ELF-1 (cell line): ENCODE measurements around the gene P2RY14.

Experiments used
- DNase-seq: peaks from one replicate; pipeline ENCODE4 v3.0.0-alpha.2; 2016; ENCODE audit warnings: low read depth, low spot score

Gene P2RY14

DNA sequence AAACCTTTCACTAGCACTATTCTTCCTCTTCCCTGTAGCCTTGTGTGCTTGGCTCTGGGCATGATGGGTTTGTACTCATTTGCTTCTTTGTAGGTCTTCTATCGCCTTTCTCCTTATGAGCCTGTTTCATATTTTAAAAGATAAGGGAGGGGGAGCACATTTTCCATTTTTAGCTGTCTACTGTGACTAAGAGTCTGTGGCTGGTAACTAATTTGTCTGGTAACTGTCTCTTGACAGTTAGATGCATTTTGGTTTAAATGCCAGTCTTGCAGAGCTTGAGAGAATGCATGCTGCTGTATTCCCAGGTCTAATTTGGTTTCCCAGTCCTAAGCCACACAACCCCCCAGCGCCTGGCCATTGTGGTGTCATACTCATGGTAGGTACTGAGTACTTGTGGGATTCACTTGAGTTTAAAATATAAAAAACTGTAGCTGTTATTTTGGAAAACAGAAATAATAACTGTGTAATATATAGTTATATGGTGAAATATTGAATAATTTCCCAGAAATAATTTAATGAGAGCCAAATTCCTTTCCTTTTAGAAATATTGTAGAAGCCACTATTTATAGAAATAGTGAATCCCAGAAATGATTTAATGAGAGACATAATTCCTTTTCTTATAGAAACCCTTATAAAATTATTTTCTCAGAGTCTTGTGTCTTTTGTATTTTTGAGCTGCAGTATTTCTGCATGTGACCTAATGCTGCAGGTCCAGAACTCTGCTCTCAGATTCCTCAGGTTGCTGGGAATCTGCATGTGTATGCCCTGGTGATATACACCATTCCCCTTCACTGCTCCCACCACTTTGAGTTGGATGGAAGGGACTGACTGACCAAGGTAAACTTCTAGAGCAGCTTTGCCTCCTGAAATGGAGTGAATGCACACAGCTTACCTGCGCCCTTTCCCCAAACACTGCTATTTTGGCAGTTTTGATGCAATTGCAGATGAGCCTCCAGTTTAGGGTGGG lies 61.4 kb downstream of the P2RY14 start:
- no peak for DNase-seq

DNA sequence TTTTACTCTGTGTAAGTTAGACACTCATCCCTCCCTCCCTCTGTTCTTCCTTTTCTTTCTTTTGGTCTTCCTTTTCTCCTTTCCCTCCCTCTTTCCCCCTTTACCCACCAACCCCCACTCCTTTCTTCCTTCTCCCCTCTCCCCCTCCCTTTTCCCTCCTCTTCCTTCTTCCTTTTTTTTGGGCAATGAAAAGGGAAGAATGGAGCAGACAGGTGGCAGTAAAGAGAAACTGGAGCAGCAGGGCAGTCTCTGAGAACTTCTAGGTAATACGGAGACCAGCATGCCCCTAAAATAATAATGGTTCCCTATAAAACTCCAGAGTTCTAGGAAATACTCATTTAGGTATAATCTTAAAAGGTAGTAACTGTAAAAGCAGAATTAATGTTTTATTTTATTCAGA lies 63.9 kb downstream of the P2RY14 start:
- DNase-seq, result no peak

DNA sequence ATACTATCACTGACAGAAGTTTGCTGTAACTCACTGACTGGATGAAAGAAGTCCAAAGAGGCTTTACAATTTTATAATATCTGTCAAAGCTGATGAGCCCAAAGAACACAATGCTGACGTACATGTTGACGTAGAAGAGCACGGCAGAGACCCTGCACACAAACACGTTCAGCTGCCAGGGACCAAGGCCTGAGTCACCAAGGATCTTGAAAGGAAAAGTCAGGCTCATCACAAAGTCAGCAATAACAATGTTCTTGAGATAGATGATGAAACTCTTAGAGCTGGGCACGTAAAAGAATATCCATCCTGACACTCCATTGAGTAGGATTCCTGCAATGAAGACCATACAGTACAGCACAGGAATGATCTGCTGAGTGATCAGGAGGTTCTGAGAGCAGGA lies 64.5 kb downstream of the P2RY14 start:
- no peak for DNase-seq

DNA sequence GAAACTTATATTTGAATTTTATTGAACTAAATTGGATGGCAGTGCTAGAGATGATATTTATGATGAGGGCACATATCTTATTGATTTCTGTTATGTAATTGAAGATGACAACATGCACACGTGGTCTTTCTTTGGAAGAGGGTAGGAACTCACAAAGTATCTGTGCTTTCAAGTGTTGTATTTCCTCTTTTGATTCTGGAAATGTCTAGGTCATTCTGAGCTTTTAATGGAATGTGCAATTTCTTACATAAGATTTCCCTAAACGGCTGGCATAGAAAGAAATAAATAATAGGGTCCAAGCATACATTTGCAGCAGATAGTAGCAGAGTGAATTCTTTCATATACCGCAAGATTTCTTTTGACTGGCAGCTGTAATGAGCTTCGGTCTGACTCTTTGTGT lies 65.2 kb downstream of the P2RY14 start:
- no peak for DNase-seq

DNA sequence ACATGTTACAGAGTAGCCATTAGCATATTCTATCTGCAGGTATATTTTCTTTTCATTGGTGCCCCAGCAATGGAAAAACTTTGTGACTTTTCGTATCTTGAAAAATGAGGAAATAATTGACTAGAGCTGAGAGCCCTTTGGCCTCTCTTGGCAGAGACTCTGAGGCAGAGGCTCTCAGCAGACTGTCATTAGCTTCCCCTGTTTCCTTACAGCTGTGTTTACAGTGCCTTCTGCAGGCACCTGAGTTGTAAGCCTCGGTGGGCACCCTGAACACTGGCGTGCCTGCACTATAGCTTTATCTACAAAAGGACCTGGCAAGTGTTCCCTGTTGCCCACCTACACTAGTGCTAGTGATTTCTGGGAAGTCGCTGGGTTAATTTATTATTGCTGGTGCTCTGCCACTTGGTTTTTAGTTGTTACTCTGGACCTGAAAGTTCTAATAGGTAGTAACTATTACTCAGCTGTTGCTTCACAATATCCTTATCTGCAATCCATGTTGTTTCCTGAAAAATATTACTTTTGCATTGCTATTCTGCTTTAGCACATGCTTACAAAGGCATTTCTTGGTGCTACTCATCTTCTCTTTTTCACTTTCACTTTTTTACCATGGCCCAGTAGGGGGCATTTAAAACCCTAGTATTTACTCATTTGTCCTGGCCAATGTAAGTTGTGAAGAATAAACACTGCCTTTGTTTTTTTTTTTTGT lies 67.5 kb downstream of the P2RY14 start:
- no peak for DNase-seq

DNA sequence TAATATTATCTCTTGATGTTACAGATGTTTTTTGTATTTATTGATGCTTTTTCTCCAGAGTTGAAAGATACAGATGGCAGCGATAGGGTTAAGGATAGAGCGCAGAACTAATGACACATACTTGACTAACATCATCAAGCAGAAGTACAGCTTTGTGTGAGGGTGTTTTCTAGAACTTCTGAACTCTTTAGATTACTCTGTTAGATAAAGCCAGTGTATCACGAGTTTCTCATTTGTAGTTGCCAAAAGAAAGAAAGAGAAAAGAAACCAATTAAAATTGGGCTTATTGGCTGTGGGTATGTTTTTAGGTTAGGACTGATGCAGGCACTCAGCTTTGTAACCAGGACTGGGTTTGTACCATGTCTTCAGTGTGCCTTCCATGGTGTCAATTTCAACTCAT lies 68.7 kb downstream of the P2RY14 start:
- DNase-seq, result no peak

DNA sequence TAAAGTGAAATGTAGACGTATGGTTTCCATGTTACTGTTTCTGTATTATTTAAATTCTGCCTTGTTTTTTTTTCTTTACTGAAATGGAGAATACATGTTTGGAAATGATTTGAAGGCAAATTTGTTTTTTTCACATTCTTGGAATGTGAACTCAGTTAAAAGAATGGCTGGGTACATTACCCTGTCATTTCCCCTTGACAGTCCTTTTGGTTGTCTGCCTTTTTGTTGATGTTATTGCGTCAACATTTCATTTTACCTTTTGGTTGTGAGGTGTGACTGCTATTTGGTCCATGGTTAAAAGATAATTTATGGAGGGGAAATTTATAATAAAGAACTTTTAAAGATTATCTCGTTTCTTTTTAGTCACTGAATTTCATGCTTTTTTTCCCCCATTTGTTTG lies 72.1 kb downstream of the P2RY14 start:
- no peak for DNase-seq

DNA sequence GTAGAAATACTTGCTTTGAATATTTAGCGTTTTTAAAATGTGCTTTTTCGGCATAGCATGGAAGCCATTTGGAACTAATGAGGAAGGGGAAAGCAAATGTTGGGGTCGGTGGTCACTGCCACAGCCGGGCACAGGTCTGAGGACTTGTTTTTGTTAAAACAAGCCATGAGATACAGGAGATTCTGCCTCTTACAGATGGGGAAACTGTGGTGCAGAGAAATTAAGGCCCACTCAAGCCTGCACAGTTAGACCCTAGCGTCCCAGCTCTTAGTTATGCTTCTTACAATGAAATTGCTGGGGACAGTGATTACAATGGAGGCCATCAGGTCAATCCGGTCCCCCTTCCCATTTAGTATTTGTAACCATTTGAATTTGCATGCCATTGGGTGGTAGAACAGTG lies 72.9 kb downstream of the P2RY14 start:
- no peak for DNase-seq

DNA sequence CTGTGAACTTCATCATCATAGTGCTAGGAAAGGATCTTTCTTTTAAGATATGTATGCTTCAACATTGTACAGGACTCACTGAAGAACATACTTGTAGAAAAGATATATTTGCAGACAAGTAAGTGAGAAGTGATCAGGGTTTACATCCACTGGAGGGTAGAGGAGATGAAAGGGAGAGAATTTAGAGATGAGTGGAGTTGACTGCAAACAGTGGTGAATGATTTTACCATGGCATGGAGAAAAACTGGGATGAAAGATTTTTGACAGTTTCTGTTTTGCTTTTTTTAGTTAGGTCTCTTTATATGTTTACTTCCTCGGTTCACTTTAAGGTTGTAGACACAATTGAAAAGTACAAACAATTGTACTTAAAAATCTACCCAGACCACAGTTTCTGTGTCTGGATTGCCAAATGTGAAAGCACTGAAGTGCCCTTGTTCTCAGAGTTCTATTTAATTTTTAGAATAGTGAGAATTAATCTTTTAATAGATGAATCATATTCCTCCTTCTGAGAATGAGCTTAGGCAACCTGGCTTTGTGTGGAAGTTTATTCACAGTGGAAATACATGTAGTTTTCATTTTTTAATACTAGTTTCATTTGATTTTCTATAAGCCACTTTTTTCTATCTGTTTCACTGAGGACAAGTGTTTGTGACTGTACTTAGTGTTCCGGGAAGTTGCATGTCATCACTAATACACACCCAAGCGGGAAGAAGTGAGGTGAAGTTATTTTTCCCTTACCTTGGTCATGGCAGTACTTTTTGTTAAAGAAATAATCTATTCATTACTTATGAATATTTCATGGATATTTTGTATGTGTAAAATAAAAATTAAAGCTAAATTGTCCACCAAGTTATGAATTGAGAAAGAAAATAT lies 73.6 kb downstream of the P2RY14 start:
- no peak for DNase-seq

DNA sequence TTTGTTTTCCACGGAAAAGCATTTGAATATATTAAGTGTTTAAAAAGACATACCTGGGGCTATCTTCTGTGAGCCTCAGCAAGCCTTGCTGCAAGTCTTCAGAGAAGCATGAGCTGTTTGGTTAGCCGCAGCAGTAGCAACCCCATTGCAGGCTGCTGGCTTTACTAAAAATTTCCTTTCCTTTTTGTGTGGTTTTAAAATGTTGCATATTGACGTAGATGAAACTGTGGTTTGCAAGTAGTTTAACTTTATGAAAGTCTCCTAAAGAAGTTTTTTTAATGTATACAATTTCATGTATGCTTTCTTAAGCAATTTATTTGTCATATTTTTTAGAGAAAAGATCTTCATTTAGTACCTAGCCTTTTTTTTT lies 75.3 kb downstream of the P2RY14 start, which contains the start of gene GPR171:
Gene GPR171 (minus strand): TSS at position 166 of the 370 bp plus-strand sequence. CDS start 3,830 bp downstream, outside the sequence.
- no peak for DNase-seq

DNA sequence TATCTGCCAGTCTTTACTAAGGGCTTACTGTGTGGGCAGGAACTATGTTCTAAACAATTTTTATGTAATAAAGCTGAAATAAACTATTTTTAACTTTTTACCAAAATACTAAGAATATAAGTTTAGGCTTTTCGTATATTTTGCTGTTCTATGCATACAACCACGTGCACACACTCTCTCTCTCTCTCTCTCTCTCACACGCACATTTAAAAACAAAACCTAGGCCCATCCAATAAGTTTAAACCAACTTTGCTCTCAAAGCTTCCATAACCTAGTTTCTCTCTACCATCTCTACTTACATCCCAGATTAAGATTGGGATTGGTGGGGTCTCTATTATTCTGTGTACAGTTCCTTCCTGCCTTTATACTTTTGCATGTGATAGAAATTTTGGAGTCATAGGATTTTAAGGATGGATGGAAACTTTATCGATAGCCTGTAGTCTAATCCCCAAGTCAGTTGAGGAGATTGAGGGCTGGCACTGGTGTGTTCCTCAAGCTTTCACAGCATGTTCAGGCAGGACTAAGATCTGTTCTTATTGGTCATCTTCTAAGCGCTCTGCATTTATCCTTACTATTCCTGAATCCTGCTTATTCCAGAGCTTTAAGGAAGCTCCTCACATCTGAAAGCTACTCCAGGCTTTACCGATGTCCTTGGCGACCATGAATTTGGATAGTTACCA lies 77.2 kb downstream of the P2RY14 start:
- DNase-seq, result no peak

DNA sequence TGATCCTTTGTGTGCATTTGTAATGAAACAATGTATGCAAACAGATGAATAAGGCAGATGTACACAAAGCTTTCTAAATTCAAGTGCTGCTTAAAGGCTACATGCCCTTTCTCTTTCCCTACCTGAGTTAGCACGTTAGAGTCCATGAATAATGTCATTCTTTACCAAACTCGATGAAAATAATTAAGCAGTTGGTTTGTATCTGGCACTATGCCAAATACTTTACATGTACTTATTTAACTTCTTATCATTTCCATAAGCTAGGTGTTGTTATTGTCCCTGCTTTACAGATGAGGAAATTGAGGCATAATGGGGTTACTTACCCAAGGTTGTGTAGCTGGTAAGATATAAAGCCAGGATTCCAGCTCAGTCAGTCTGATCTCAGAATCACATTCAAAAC lies 77.8 kb downstream of the P2RY14 start:
- DNase-seq, result no peak

DNA sequence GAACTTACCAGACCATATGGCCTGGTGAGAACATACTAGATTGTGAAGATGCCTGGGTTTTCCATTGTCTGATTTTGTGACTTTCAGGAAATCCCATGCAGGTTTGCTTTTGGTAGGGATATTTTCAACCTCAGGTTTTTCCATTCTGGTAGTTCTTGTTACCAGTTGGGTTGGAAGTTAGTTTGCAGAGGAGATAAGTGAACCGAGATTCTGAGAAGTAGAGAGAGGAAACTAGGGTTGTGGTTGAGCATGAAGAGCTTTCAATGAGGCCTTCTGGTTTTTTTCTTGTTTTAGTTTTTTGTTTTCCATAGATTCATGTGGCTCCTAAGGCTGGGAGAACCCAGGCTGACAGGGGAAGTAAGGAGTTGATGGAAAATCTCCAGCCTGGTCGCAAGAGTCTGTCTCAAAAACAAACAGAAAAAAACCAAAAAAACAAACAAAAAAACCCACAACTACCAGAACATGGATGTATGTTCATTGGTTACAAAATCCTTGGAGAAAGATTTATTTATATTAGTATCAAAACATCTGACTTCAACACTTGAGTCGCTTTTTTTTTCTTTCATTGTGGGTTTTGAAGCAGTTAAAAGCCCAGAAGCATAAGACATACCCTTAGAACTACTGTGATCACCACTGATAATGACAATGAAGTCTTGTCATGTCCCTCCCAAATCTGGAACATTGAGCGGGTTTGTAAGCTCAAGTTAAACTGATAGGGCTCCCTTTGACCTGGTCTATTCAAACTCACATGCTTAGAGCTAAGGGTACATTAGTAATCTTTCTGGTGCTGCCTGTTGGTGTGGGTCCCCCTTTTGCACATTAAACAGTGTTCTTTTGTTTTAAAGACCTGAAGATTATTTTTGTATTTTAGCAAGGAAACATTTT lies 78.5 kb downstream of the P2RY14 start:
- no peak for DNase-seq

DNA sequence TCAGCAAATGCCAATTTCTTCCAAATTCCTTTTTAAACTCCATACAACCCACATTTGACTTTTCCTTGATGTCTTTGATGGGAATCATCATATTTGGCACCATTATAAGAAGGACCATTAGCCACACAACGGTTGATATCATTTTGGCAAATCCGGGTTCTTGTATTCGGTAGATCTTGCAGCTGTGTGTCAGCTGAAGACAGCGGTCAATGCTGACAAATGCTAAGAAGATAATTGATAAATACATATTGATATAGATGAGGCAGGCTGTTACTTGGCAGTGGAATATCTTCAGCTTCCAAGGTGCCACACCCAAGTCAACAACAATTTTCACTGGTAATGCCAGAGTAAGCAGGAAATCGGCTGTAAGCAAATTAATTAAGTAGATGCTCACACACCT lies 79.5 kb downstream of the P2RY14 start:
- no peak for DNase-seq

DNA sequence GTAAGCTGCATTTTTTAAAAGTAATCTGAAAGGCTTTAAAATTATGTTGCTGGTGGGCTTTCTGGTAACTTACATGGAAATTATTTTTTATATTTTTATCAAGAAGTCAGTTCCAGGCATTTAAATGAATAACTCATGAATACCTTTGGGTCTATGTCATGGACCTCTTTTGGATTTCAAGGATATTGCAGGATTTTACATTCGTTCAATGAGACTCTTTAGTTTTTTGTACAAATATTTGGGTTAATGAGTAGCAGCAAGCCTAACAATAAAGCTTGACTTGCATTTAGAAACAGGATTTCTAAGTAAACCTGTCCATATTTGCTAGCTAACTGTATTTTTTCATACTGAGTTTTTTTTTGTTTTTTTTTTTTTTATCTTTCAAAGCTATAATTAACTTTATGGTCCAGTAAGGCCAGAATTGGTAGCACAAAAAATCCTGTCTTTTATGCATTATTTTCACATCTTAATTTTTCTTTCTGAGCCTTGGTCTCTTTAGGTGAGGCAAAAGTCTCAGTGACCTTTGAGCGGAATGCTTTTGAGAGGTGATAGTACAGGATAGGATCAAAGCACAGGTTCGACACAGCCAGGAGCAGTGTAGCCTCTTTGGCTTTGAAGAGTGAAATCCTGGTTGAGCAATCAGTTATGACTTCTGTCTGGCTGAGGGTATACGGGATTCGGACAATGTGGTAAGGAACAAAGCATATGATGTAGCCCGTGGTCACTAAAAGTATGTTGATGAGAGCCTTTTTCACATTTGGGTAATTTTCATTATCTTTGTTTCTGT lies 80.2 kb downstream of the P2RY14 start:
- no peak for DNase-seq

DNA sequence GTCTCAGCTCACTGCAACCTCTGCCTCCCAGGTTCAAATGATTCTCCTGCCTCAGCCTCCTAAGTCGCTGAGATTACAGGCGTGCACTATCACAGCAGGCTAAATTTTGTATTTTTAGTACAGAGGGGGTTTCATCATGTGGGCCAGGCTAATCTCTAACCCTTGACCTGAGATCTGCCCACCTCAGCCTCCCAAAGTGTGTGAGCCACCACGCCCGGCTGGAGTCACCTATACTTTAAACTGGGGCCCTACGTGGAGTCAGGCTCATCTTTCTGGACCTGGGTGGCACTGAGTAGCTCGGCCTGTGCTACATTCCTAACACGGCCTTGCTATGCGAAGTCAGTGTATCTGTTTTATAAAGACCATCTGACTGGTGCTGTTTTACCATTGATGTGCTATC lies 81.1 kb downstream of the P2RY14 start:
- DNase-seq, result no peak

DNA sequence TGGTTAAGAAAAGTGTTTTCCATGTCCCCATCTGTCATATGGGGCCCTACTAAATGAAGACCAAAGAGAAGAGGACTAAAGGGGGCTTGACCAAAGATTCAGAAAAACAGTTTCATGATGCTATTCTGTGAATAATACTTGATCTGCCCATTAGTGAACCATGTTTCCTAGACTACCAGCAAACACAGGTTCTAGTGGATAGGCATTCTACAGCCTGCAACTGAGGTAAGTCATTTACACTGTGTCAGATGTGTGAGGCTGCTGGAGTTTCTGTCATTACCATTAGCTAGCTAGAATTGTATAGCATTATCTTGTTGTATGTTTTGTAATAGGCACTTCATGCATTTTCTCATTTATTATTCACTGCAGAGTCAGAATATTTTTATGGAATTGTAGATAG lies 81.9 kb downstream of the P2RY14 start:
- no peak for DNase-seq

DNA sequence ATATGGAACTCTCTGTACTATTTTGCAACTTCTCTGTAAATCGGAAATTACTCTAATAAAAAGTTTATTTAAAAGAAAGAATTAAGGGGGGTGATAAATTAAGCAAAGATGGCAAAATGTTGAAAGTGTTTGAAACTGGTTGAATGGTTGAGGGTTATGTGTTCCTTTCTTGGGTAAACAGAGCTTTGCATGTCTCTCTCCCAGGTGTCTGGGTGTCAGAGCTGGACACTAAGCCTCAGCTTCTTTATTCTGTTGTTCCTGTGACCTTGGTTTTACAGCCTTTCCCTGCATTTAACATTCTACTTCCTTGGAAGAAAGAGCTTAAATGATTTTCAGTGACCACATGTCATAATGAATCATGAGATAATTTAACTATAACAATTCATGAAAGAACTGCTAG lies 82.5 kb downstream of the P2RY14 start:
- DNase-seq, result no peak

DNA sequence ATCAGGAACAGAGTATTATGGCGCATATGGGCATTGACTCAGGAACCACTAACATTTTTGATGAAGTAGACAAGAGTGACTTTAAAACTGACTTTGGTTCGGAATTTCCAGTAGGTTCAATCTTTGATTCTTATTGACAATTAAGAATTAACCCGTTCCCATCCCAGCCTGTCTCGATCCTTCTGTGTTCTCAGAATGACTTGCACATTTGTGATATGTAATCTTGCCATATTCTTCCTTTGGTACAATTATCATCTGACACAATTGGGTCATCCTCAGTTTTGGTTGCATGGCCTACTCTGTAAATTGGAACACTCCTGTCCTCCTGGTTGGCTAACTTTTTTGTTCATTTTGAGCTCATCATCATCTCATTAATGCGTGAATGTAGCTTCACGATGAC lies 85.8 kb downstream of the P2RY14 start:
- DNase-seq, result no peak

DNA sequence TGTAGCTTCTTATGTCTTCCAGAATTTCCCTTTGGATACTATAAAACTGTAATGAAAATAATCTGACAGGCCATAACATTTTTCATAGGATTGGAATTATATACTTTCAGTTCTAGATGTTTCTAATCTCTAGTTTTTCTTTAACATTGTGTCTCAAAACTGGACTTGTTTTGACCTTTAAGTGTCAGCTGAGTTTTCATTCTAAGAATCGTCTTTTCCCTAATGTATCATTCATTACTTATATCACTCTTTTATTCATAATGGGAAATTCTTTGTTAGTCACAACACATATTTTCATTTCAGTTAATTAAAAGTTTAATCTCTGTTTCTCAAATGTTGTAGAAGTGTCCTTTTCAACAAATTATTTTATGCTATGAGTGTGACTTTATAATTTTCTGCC lies 87.2 kb downstream of the P2RY14 start:
- no peak for DNase-seq
